NB4 (cell line): ENCODE results near the gene COL4A1.

Experiments
- CTCF ChIP-seq: IDR thresholded peaks from one replicate; pipeline ENCODE4 v1.5.1; 2012; ENCODE audit warnings: low read depth, low read length
- MAX ChIP-seq: IDR thresholded peaks from 2 replicates; pipeline ENCODE4 v1.6.1; 2011; ENCODE audit warnings: low read depth, low read length
- POLR2A ChIP-seq: IDR thresholded peaks from 2 replicates; pipeline ENCODE4 v1.6.1; 2011; ENCODE audit warnings: mild to moderate bottlenecking; ENCODE audit not compliant: insufficient read length; ENCODE audit errors: extremely low read depth

GRCh38 chr13:110336108-110336507 is 29.2 kb upstream of the COL4A1 start:
- TF ChIP-seq CTCF (no peak), POLR2A (no peak), MAX (no peak)
